GM21526 (cell line): Measurements from ENCODE around the gene GBP3.
"Not testable (repeated sequence)": the region's sequence is repeated elsewhere in the genome, so short reads cannot be mapped to it uniquely, and the experiment has no call there.

Experiments
- ATAC-seq: cut with Tn5 transposase; IDR thresholded peaks from one replicate; pipeline ENCODE4 v1.9.1; 2021; ENCODE audit warnings: moderate library complexity; ENCODE audit not compliant: unreplicated experiment, low FRiP score

Gene GBP3

DNA sequence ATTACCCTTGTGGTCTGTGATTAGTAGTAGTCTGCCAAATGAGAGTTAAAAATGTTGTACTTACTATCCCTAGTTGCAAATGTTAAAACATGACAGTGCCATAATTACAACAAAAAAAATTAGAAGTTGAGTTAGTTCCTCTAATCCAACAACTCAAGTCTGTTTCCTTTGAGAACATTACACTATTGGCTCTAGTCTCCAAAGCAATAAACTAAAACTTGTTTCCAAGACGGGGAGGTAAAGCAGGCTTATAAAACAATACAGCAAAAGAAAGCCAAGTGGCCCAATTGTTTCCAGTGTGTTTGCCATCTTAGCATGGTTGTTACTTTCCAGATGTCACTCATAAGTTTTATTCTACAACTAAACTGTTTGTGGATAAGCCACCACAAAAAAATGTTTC lies 41.8 kb downstream of the GBP3 start:
- no peak for ATAC-seq

- ATAC-seq = no peak
Measured at GRCh38 chr1:88979749-88980116, 42.9 kb downstream of the GBP3 start.

DNA sequence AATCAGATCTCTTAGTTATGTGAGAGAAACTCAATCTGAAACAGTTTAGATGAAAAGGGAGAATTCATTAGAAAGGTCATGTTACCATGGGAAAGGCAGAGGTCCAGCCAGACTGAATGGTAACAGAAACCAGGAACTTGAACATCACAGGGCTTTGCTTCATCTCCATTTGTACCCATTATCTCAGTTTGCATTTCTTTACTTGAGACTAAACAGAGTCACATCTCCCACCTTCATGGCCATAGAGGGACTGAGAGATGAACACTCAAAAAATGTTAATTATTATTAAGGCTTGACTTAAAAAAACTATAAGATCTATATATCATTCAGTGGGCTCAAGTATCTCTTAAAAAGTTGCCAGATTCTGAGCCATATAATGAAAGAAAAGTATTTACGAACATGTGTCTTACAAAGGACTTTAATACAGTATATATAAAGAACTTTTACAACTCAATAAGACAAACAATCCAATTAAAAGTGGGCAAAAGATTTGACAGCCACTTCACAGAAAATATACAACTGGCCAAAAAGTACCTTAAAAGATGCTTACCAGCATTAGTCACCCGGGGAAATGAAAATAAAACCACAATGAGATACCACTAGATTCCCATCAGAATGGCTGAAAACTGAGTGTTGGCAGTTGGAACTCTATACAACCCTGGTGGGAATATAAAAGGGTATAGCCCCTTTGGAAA lies 43.5 kb downstream of the GBP3 start:
- no peak for ATAC-seq

DNA sequence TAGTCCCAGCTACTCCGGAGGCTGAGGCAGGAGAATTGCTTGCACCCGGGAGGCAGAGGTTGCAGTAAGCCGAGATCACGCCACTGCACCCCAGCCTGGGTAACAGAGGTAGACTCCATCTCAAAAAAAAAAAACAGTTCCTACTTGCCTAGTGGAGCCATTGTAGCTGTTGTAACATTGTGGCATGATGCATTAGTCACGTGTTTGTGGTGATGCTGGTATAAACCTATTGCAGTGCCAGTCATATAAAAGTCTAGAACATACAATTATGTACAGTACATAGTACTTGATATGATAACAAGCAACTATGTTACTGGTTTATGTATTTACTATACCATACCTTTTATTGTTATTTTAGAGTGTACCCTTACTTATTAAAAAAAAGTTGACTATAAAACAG lies 46.4 kb downstream of the GBP3 start:
- no peak for ATAC-seq

DNA sequence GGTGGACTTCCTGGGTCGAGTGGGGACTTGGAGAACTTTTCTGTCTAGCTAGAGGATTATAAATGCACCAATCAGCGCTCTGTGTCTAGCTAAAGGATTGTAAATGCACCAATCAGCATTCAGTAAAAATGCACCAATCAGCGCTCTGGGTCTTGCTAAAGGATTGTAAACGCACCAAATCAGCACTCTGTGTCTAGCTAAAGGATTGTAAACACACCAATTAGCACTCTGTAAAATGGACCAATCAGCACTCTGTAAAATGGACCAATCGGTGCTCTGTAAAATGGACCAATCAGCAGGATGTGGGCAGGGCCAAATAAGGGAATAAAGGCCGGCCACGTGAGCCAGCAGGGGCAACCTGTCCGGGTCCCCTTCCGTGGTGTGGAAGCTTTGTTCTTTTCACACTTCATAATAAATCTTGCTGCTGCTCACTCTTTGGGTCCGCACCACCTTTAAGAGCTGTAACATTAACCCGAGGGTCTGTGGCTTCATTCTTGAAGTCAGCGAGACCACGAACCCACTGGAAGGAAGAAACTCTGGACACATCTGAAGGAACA lies 48.0 kb downstream of the GBP3 start:
- ATAC-seq = not testable (repeated sequence)

GRCh38 chr1:88973520-88974137 lies 49.0 kb downstream of the GBP3 start:
- no peak for ATAC-seq

DNA sequence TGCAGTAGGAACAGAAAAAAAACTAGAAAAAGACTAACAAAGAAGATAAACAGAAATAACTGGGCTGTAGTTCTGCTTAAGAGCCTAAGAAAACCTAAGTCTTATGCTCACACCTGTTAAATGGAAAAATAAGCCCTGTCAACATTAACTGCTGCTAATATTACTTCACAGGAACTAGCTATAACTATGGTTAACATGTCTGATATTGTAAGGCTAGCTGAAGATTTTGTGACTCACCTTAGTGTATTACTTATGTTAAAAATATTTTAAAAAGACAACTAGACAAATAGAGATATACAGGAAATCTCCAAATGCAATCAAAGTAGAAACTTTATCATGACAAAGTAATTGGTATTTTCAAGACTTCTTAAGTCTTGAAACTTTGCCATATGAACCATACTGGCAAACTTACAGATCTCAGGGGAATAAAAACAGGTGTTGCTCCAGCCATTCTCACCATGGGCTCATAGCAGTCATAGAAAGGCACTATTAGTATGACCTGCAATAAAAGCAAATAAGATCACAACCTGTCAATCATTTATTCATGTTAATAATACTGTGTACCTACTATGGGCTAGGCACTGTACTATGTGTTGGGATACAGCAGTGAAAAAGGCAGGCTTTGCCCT lies 60.9 kb downstream of the GBP3 start:
- ATAC-seq = no peak

GRCh38 chr1:88961081-88961480 lies 61.6 kb downstream of the GBP3 start:
- ATAC-seq = no peak
